A549 (cell line): ENCODE data around the gene KCND3. TPM values are rescaled to one million over a fixed set of nuclear protein-coding genes. Genes with fewer than 3 reads are reported as not detected.

Experiments used
- ATAC-seq, 2 experiments: fragments of 200-7000 bp in 1 of 2; fragments of >200 bp in 1 of 2; cut with Nextera tagmentation in 1 of 2; cut with Tn5 transposase in 1 of 2; 3 replicates each; pipeline versions ENCODE4 v1.8.0 to v1.9.1; 2018 to 2020; ENCODE audit warnings: mild to moderate bottlenecking in 1 of 2, moderate library complexity in 1 of 2
- CTCF ChIA-PET: fragments of 300-600 bp; sonication (Branson Sonifier 250); formaldehyde crosslinking; extraction: SDS; loops from one replicate; lab custom pipeline; 2021; ENCODE audit warnings: antibody characterized with exemption, inconsistent platforms; lab: Yijun Ruan, JAX
- POLR2A ChIA-PET: fragments of 350-600 bp; formaldehyde crosslinking; extraction: SDS; loops from one replicate; lab custom pipeline; 2021; ENCODE audit warnings: antibody characterized with exemption, inconsistent platforms; lab: Yijun Ruan, JAX
- DNase-seq, 2 experiments: peaks; one replicate each; pipeline versions ENCODE4 v3.0.0 to v3.0.0-alpha.2; 2011 to 2016; ENCODE audit warnings: low read depth in 1 of 2, low spot score in 1 of 2
- FAIRE-seq: peaks from 2 replicates; lab custom pipeline; 2011; peaks lifted over from hg19 to GRCh38; lab: Jason Lieb, UNC
- H3K27ac ChIP-seq, 2 experiments: fragments of >200 bp; sonication (Bioruptor Twin); formaldehyde crosslinking; 3 replicates each; pipeline ENCODE4 v1.5.1; 2016 to 2017
- H3K4me1 ChIP-seq: fragments of >200 bp; sonication (Bioruptor Twin); formaldehyde crosslinking; 3 replicates; pipeline ENCODE4 v1.6.1; 2016
- H3K4me2 ChIP-seq: fragments of >200 bp; sonication (Bioruptor Twin); formaldehyde crosslinking; 3 replicates; pipeline ENCODE4 v1.6.1; 2016
- H3K4me3 ChIP-seq: fragments of >200 bp; sonication (Bioruptor Twin); formaldehyde crosslinking; 3 replicates; pipeline ENCODE4 v1.5.1; 2016
- H3K9me3 ChIP-seq: fragments of >200 bp; sonication (Bioruptor Twin); formaldehyde crosslinking; 3 replicates; pipeline ENCODE4 v1.6.1; 2016
- ATOH8 ChIP-seq: fragments of 250-450 bp; sonication (Bioruptor Pico); IDR thresholded peaks from 2 replicates; pipeline ENCODE4 v1.5.0; 2020; ENCODE audit warnings: low read depth, mild to moderate bottlenecking, moderate library complexity
- BCL3 ChIP-seq: fragments of >200 bp; sonication (Bioruptor Twin); formaldehyde crosslinking; IDR thresholded peaks from 3 replicates; pipeline ENCODE4 v1.6.1; 2016
- BHLHE40 ChIP-seq: IDR thresholded peaks from 2 replicates; pipeline ENCODE4 v1.6.1; 2012; ENCODE audit warnings: low read depth, low read length, inconsistent platforms
- CEBPB ChIP-seq, 2 experiments: fragments of >200 bp in 1 of 2; sonication (Bioruptor Twin) in 1 of 2; formaldehyde crosslinking in 1 of 2; IDR thresholded peaks; 2 replicates each; pipeline ENCODE4 v1.6.1; 2012 to 2016
- CHD2 ChIP-seq: fragments of 150-350 bp; IDR thresholded peaks from 2 replicates; pipeline ENCODE4 v1.6.1; 2014; ENCODE audit warnings: low read length; ENCODE audit not compliant: partially characterized antibody
- E2F6 ChIP-seq: IDR thresholded peaks from 2 replicates; pipeline ENCODE4 v1.6.1; 2012; ENCODE audit warnings: low read depth, borderline replicate concordance
- FOSB ChIP-seq: fragments of 250-450 bp; sonication (Bioruptor Pico); IDR thresholded peaks from 2 replicates; pipeline ENCODE4 v1.5.0; 2020; ENCODE audit warnings: mild to moderate bottlenecking, moderate library complexity
- FOSL2 ChIP-seq, 2 experiments: fragments of 450-650 bp in 1 of 2; fragments of >200 bp in 1 of 2; sonication (Bioruptor Twin) in 1 of 2; formaldehyde crosslinking; IDR thresholded peaks; 2 replicates each; pipeline versions ENCODE4 v1.5.0 to v1.6.1; 2016 to 2020; ENCODE audit warnings: mild to moderate bottlenecking in 1 of 2, moderate library complexity in 1 of 2
- FOXS1 ChIP-seq: fragments of 250-450 bp; sonication (Bioruptor Pico); IDR thresholded peaks from 2 replicates; pipeline ENCODE4 v1.5.0; 2020; ENCODE audit warnings: mild to moderate bottlenecking, moderate library complexity
- HEYL ChIP-seq: fragments of 250-450 bp; sonication (Bioruptor Pico); IDR thresholded peaks from 2 replicates; pipeline ENCODE4 v1.8.0; 2021; ENCODE audit warnings: mild to moderate bottlenecking, moderate library complexity
- JUN ChIP-seq, 2 experiments: fragments of >200 bp; sonication (Bioruptor Twin); formaldehyde crosslinking; IDR thresholded peaks; 2 replicates in 1 of 2; 3 replicates in 1 of 2; pipeline ENCODE4 v1.6.1; 2016 to 2017
- KDM5A ChIP-seq: fragments of 200-600 bp; sonication (generic); IDR thresholded peaks from 2 replicates; pipeline ENCODE4 v1.6.1; 2016; ENCODE audit warnings: antibody characterized with exemption, mild to moderate bottlenecking
- MAX ChIP-seq: IDR thresholded peaks from 2 replicates; pipeline ENCODE4 v1.6.1; 2012
- NPAS2 ChIP-seq: fragments of 250-450 bp; sonication (Bioruptor Pico); IDR thresholded peaks from 2 replicates; pipeline ENCODE4 v1.8.0; 2022; ENCODE audit warnings: mild to moderate bottlenecking, moderate library complexity, borderline replicate concordance
- PHF8 ChIP-seq: fragments of 200-600 bp; sonication (generic); IDR thresholded peaks from 2 replicates; pipeline ENCODE4 v1.6.1; 2016; ENCODE audit warnings: low read depth, mild to moderate bottlenecking, antibody characterized with exemption, moderate library complexity, borderline replicate concordance
- POLR2AphosphoS2 ChIP-seq: conservative IDR thresholded peaks from 2 replicates; pipeline ENCODE4 v1.6.1; 2012; ENCODE audit warnings: low read length, improper control_type of control experiment, inconsistent platforms
- RAD21 ChIP-seq, 2 experiments: fragments of >200 bp in 1 of 2; sonication (Bioruptor Twin) in 1 of 2; formaldehyde crosslinking in 1 of 2; IDR thresholded peaks in 1 of 2; conservative IDR thresholded peaks in 1 of 2; 2 replicates in 1 of 2; 3 replicates in 1 of 2; pipeline ENCODE4 v1.6.1; 2012 to 2018; ENCODE audit warnings: inconsistent platforms in 1 of 2
- RCOR1 ChIP-seq: fragments of 150-350 bp; IDR thresholded peaks from 2 replicates; pipeline ENCODE4 v1.6.1; 2014; ENCODE audit warnings: antibody characterized with exemption, low read length, low read depth
- SREBF2 ChIP-seq: fragments of 450-650 bp; IDR thresholded peaks from 2 replicates; pipeline ENCODE4 v1.6.1; 2014; ENCODE audit warnings: mild to moderate bottlenecking, moderate library complexity
- TFCP2L1 ChIP-seq: fragments of 250-450 bp; sonication (Bioruptor Pico); IDR thresholded peaks from 2 replicates; pipeline ENCODE4 v1.5.0; 2021; ENCODE audit warnings: mild to moderate bottlenecking
- ZC3H11A ChIP-seq: fragments of 450-650 bp; IDR thresholded peaks from 2 replicates; pipeline ENCODE4 v1.6.1; 2014; ENCODE audit warnings: antibody characterized with exemption, mild to moderate bottlenecking
- WGBS: methylation state at CpG from one replicate; pipeline ENCODE4 v1.1.6; 2017; ENCODE audit errors: missing lambda C conversion rate; 5-methylcytosine and 5-hydroxymethylcytosine counted together
- polyA plus RNA-seq, 4 experiments: library from polyadenylated mRNA; depleted of rRNA in 3 of 4; stranded (reverse); fragments of >200 nt; fragmentation: RNase III in 1 of 4; extraction: RNeasy Plus Mini Kit Qiagen cat#74134 plus additional on column Dnase treatment in 1 of 4; gene quantifications; 2 replicates in 3 of 4; 3 replicates in 1 of 4; pipeline ENCODE4 v1.2.3, GENCODE V29; 2011 to 2017
- TF ChIP-seq, protein P1 (sequence below): fragments of 200-600 bp; sonication (generic); IDR thresholded peaks from 2 replicates; pipeline ENCODE4 v1.6.1; 2016; ENCODE audit warnings: antibody characterized with exemption, mild to moderate bottlenecking, moderate library complexity

KCND3 gene
- polyA plus RNA-seq, 2 of the 4 experiments (the other 2 are of a cell fraction): not detected

GRCh38 chr1:111852261-111852721, 137.2 kb downstream of the KCND3 start:
- CTCF ChIA-PET: no interaction called here
- DNase-seq: no peak
- no peak for FAIRE-seq
- no peaks in the 10 kb centered on the region for H3K9me3 ChIP-seq
- H3K4me2 ChIP-seq: no peak overlapping the region
- no peaks in the 10 kb centered on the region for H3K4me1 ChIP-seq
- TF ChIP-seq, protein P1, sequence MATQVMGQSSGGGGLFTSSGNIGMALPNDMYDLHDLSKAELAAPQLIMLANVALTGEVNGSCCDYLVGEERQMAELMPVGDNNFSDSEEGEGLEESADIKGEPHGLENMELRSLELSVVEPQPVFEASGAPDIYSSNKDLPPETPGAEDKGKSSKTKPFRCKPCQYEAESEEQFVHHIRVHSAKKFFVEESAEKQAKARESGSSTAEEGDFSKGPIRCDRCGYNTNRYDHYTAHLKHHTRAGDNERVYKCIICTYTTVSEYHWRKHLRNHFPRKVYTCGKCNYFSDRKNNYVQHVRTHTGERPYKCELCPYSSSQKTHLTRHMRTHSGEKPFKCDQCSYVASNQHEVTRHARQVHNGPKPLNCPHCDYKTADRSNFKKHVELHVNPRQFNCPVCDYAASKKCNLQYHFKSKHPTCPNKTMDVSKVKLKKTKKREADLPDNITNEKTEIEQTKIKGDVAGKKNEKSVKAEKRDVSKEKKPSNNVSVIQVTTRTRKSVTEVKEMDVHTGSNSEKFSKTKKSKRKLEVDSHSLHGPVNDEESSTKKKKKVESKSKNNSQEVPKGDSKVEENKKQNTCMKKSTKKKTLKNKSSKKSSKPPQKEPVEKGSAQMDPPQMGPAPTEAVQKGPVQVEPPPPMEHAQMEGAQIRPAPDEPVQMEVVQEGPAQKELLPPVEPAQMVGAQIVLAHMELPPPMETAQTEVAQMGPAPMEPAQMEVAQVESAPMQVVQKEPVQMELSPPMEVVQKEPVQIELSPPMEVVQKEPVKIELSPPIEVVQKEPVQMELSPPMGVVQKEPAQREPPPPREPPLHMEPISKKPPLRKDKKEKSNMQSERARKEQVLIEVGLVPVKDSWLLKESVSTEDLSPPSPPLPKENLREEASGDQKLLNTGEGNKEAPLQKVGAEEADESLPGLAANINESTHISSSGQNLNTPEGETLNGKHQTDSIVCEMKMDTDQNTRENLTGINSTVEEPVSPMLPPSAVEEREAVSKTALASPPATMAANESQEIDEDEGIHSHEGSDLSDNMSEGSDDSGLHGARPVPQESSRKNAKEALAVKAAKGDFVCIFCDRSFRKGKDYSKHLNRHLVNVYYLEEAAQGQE: no peak
- TF ChIP-seq PHF8 (no peak), FOSB (no peak), ATOH8 (CRISPR knock-in tag) (no peak), TFCP2L1 (no peak), FOXS1 (no peak), KDM5A (no peak), MAX (no peak), FOSL2 (IDR thresholded peaks at IDR 0.05) (no peak), FOSL2 (CRISPR knock-in tag; IDR thresholded peaks at IDR 0.05) (no peak)
- WGBS: 60% methylated on average over 6 of the region's 7 CpGs
- ATAC-seq: no peak
- no peak overlapping the region for H3K4me3 ChIP-seq
- POLR2A ChIA-PET: no interaction called here
- no peak overlapping the region for H3K27ac ChIP-seq

DNA sequence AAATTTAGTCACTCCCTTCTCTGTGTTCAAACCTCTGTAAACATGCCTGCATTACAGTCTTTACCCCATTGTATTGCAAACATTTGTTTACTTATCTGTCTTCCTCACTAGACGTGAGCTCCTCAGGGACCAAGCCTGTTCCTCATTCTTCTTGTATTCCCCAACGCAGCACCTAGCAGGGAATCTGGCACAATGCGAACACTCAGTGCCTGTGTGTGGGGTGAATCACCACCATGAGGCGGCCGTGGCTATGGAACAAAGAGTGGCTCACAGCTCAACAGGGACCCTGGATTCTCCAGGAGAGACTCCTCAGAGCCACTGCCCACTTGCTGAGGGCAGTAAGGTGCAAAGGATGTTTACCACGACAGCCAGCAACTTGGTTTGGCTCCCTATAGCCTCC, 137.9 kb downstream of the KCND3 start:
- H3K9me3 ChIP-seq: no peaks in the 10 kb centered on the region
- no peak for TF ChIP-seq CEBPB (IDR thresholded peaks at IDR 0.05)
- no peak for TF ChIP-seq SREBF2
- 3% methylated on average over 6 of the region's 6 CpGs for WGBS
- H3K4me1 ChIP-seq: no peaks in the 10 kb centered on the region
- DNase-seq (no peak), FAIRE-seq (no peak), ATAC-seq (no peak; a peak in 1 of 6 replicates)
- no peak overlapping the region for H3K4me2 ChIP-seq
- H3K27ac ChIP-seq: no peak overlapping the region
- ChIA-PET CTCF (no interaction called here), POLR2A (no interaction called here)
- H3K4me3 ChIP-seq: no peak overlapping the region

DNA sequence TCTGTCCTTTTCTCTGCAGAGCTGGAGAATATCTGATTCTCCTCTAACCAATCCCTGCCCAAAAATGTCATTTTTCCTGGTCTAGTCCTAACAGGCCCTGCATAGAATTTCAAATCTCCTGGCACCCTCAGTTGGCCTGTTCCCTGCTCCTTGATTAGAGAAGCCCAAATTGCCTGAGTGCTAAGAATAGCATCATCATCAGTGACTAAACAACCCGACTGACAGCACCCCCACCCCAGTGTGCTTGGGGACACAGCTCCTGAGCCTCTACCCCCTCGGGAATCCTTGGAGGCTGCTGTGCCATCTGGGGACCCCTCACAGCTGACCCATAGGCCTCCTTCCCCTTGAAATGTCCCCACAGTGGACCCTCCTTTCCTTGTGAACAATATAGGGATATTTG, 139.4 kb downstream of the KCND3 start:
- Histone ChIP-seq H3K9me3 (no peaks in the 10 kb centered on the region), H3K4me3 (no peak overlapping the region), H3K4me2 (no peak overlapping the region), H3K27ac (no peak overlapping the region), H3K4me1 (no peaks in the 10 kb centered on the region)
- DNase-seq (no peak), ATAC-seq (no peak), FAIRE-seq (no peak)
- ChIA-PET POLR2A (no interaction called here), CTCF (no interaction called here)
- TF ChIP-seq JUN (IDR thresholded peaks at IDR 0.05) (no peak), FOXS1 (no peak), HEYL (no peak), E2F6 (no peak), RCOR1 (no peak), BHLHE40 (no peak), POLR2AphosphoS2 (no peak), ATOH8 (CRISPR knock-in tag) (no peak), ZC3H11A (no peak), RAD21 (conservative IDR thresholded peaks at IDR 0.05 in 1 of 2, IDR thresholded peaks at IDR 0.05 in 1 of 2) (no peak), SREBF2 (no peak), NPAS2 (CRISPR knock-in tag) (no peak), BCL3 (no peak), CHD2 (no peak)
- TF ChIP-seq, protein P1: no peak
- 0% methylated on average over 2 of the region's 2 CpGs for WGBS
